Measurements from ENCODE around the gene PAQR5.
A peak's percentile ranks its signal among the peaks of the same experiment; 100 is the strongest.
"Not testable (repeated sequence)": the region's sequence is repeated elsewhere in the genome, so short reads cannot be mapped to it uniquely, and the experiment has no call there.

The PAQR5 gene

GRCh38 chr15:69292826-69293420, 5.8 kb upstream of the PAQR5 start:
- no peaks in the 10 kb centered on the region for H3K9me3 ChIP-seq (ENCODE audit: control insufficient read depth, low read length)
- H3K27me3 ChIP-seq (ENCODE audit: control insufficient read depth, insufficient read depth, low read length, poor library complexity, severe bottlenecking), result peaks cover 12% of the 10 kb centered on the region
- H3K4me3 ChIP-seq (ENCODE audit: insufficient read depth, low read depth, low read length), result no peak overlapping the region
- 93% methylated on average over 10 of the region's 10 CpGs for WGBS, 2 experiments
- H3K27ac ChIP-seq (ENCODE audit: insufficient read depth, low read depth, low read length, poor library complexity, severe bottlenecking), result no peak overlapping the region
- H3K36me3 ChIP-seq (ENCODE audit: control insufficient read depth, insufficient read depth, low read length), result no peaks in the 10 kb centered on the region
- no peaks in the 10 kb centered on the region for H3K4me1 ChIP-seq (ENCODE audit: control insufficient read depth, insufficient read depth, low read length)

GRCh38 chr15:69293741-69294615, 4.7 kb upstream of the PAQR5 start:
- 92% methylated on average over 11 of the region's 11 CpGs for whole genome bisulfite sequencing, 2 experiments
- H3K9me3 ChIP-seq (ENCODE audit: control insufficient read depth, low read length), result no peaks in the 10 kb centered on the region
- no peaks in the 10 kb centered on the region for H3K4me1 ChIP-seq (ENCODE audit: control insufficient read depth, insufficient read depth, low read length)
- no peak overlapping the region for H3K4me3 ChIP-seq (ENCODE audit: insufficient read depth, low read depth, low read length)
- no peaks in the 10 kb centered on the region for H3K36me3 ChIP-seq (ENCODE audit: control insufficient read depth, insufficient read depth, low read length)
- peaks cover 22% of the 10 kb centered on the region for H3K27me3 ChIP-seq (ENCODE audit: control insufficient read depth, insufficient read depth, low read length, poor library complexity, severe bottlenecking)
- no peak overlapping the region for H3K27ac ChIP-seq (ENCODE audit: insufficient read depth, low read depth, low read length, poor library complexity, severe bottlenecking)

- Histone ChIP-seq H3K4me3 (ENCODE audit: insufficient read depth, low read depth, low read length) (no peak overlapping the region), H3K9me3 (ENCODE audit: control insufficient read depth, low read length) (no peaks in the 10 kb centered on the region), H3K27me3 (ENCODE audit: control insufficient read depth, insufficient read depth, low read length, poor library complexity, severe bottlenecking) (peaks cover 47% of the 10 kb centered on the region), H3K4me1 (ENCODE audit: control insufficient read depth, insufficient read depth, low read length) (peaks cover 6% of the 10 kb centered on the region), H3K27ac (ENCODE audit: insufficient read depth, low read depth, low read length, poor library complexity, severe bottlenecking) (no peak overlapping the region), H3K36me3 (ENCODE audit: control insufficient read depth, insufficient read depth, low read length) (no peaks in the 10 kb centered on the region)
- 90 to 91% methylated on average over 6 of the region's 6 CpGs for WGBS, 2 experiments
Measured at GRCh38 chr15:69296606-69297005, 2.1 kb upstream of the PAQR5 start.

- H3K36me3 ChIP-seq (ENCODE audit: control insufficient read depth, insufficient read depth, low read length), result no peaks in the 10 kb centered on the region
- WGBS, 2 experiments, result 93 to 94% methylated on average over 10 of the region's 10 CpGs
- peaks cover 47% of the 10 kb centered on the region for H3K27me3 ChIP-seq (ENCODE audit: control insufficient read depth, insufficient read depth, low read length, poor library complexity, severe bottlenecking)
Measured at GRCh38 chr15:69297642-69298353, 914 bp upstream of the PAQR5 start.

DNA sequence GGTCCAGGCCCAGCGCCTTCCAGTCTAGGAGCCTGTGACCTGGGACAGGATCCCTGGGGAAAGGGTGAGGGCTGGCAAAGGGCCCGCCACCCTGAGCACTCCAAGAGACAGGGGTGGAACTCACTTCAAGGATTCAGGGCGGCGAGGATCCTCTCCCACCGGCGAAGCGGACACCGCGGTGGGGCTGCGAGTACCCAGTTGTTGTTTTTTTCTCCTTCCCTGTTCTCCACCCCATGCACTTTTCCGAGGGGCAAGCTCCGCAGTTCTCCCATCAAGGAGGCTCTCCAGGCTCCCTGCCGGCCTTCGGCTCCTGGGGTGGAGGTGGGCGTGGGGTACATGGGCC, 387 bp upstream of the PAQR5 start:
- Histone ChIP-seq H3K36me3 (ENCODE audit: control insufficient read depth, insufficient read depth, low read length) (no peaks in the 10 kb centered on the region), H3K27me3 (ENCODE audit: control insufficient read depth, insufficient read depth, low read length, poor library complexity, severe bottlenecking) (peaks cover 47% of the 10 kb centered on the region), H3K4me3 (ENCODE audit: insufficient read depth, low read depth, low read length) (peak overlapping the region; percentile 46), H3K27ac (ENCODE audit: insufficient read depth, low read depth, low read length, poor library complexity, severe bottlenecking) (no peak overlapping the region), H3K9me3 (ENCODE audit: control insufficient read depth, low read length) (no peaks in the 10 kb centered on the region), H3K4me1 (ENCODE audit: control insufficient read depth, insufficient read depth, low read length) (peaks cover 6% of the 10 kb centered on the region)
- 68 to 73% methylated on average over 15 of the region's 15 CpGs for WGBS, 2 experiments

More at GRCh38 chr15:69297642-69298353, 914 bp upstream of the PAQR5 start:
- H3K9me3 ChIP-seq (ENCODE audit: control insufficient read depth, low read length), result no peaks in the 10 kb centered on the region
- no peak overlapping the region for H3K27ac ChIP-seq (ENCODE audit: insufficient read depth, low read depth, low read length, poor library complexity, severe bottlenecking)
- H3K4me3 ChIP-seq (ENCODE audit: insufficient read depth, low read depth, low read length), result no peak overlapping the region
- peaks cover 6% of the 10 kb centered on the region for H3K4me1 ChIP-seq (ENCODE audit: control insufficient read depth, insufficient read depth, low read length)

GRCh38 chr15:69299451-69299886, 757 bp downstream of the PAQR5 start:
- H3K4me3 ChIP-seq (ENCODE audit: insufficient read depth, low read depth, low read length), result peak overlapping the region; percentile 46

GRCh38 chr15:69299943-69300588, 1.4 kb downstream of the PAQR5 start:
- H3K27me3 ChIP-seq (ENCODE audit: control insufficient read depth, insufficient read depth, low read length, poor library complexity, severe bottlenecking), result peaks cover 47% of the 10 kb centered on the region
- WGBS, 2 experiments, result 23 to 25% methylated on average over 9 of the region's 9 CpGs

More at GRCh38 chr15:69299451-69299886, 757 bp downstream of the PAQR5 start:
- H3K36me3 ChIP-seq (ENCODE audit: control insufficient read depth, insufficient read depth, low read length), result no peaks in the 10 kb centered on the region
- WGBS, 2 experiments, result 7 to 8% methylated on average over 16 of the region's 16 CpGs
- no peaks in the 10 kb centered on the region for H3K9me3 ChIP-seq (ENCODE audit: control insufficient read depth, low read length)
- H3K27me3 ChIP-seq (ENCODE audit: control insufficient read depth, insufficient read depth, low read length, poor library complexity, severe bottlenecking), result peaks cover 47% of the 10 kb centered on the region
- H3K4me1 ChIP-seq (ENCODE audit: control insufficient read depth, insufficient read depth, low read length), result peaks cover 6% of the 10 kb centered on the region
- no peak overlapping the region for H3K27ac ChIP-seq (ENCODE audit: insufficient read depth, low read depth, low read length, poor library complexity, severe bottlenecking)

GRCh38 chr15:69301101-69301500, 2.4 kb downstream of the PAQR5 start:
- H3K27ac ChIP-seq (ENCODE audit: insufficient read depth, low read depth, low read length, poor library complexity, severe bottlenecking); H3K4me1 ChIP-seq (ENCODE audit: control insufficient read depth, insufficient read depth, low read length); H3K36me3 ChIP-seq (ENCODE audit: control insufficient read depth, insufficient read depth, low read length); H3K9me3 ChIP-seq (ENCODE audit: control insufficient read depth, low read length); H3K4me3 ChIP-seq (ENCODE audit: insufficient read depth, low read depth, low read length): not testable (repeated sequence)
- peaks cover 47% of the 10 kb centered on the region for H3K27me3 ChIP-seq (ENCODE audit: control insufficient read depth, insufficient read depth, low read length, poor library complexity, severe bottlenecking)
- WGBS, 2 experiments, result 87 to 88% methylated on average over 8 of the region's 8 CpGs

More at GRCh38 chr15:69299943-69300588, 1.4 kb downstream of the PAQR5 start:
- H3K4me1 ChIP-seq (ENCODE audit: control insufficient read depth, insufficient read depth, low read length), result peaks cover 6% of the 10 kb centered on the region
- H3K4me3 ChIP-seq (ENCODE audit: insufficient read depth, low read depth, low read length), result no peak overlapping the region
- no peaks in the 10 kb centered on the region for H3K36me3 ChIP-seq (ENCODE audit: control insufficient read depth, insufficient read depth, low read length)
- no peaks in the 10 kb centered on the region for H3K9me3 ChIP-seq (ENCODE audit: control insufficient read depth, low read length)
- H3K27ac ChIP-seq (ENCODE audit: insufficient read depth, low read depth, low read length, poor library complexity, severe bottlenecking), result no peak overlapping the region

DNA sequence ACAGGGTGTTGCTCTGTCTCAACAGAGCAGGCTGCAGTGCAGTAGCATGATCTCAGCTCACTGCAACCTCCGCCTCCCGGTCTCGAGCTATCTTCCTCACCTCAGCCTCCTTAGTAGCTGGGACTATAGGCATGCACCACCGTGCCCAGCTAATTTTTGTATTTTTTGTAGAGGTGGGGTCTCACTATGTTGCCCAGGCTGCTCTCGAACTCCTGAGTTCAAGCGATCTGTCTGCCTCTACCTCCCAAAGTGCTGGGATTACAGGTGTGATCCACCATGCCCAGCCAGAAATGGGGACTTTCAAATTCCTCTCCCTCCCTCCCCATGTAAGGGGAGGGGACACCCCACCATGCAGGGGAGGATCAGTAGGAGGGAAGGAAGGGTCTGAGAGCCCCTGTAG, 3.4 kb downstream of the PAQR5 start:
- peaks cover 44% of the 10 kb centered on the region for H3K27me3 ChIP-seq (ENCODE audit: control insufficient read depth, insufficient read depth, low read length, poor library complexity, severe bottlenecking)
- H3K9me3 ChIP-seq (ENCODE audit: control insufficient read depth, low read length); H3K36me3 ChIP-seq (ENCODE audit: control insufficient read depth, insufficient read depth, low read length); H3K4me3 ChIP-seq (ENCODE audit: insufficient read depth, low read depth, low read length); H3K27ac ChIP-seq (ENCODE audit: insufficient read depth, low read depth, low read length, poor library complexity, severe bottlenecking); H3K4me1 ChIP-seq (ENCODE audit: control insufficient read depth, insufficient read depth, low read length): not testable (repeated sequence)
- 92 to 96% methylated on average over 6 of the region's 6 CpGs for WGBS, 2 experiments
